ENCODE measurements around the gene ARID1A.
"Not testable (repeated sequence)": the region's sequence is repeated elsewhere in the genome, so short reads cannot be mapped to it uniquely, and the experiment has no call there.

ARID1A gene

GRCh38 chr1:26704629-26705028 lies 8.8 kb downstream of the ARID1A start:
- no peaks in the 10 kb centered on the region for H3F3A ChIP-seq (ENCODE audit: insufficient read depth, low read length)
- H3K79me2 ChIP-seq (ENCODE audit: insufficient read depth, low read length) = peaks cover 100% of the 10 kb centered on the region
- H3K9me2 ChIP-seq (ENCODE audit: low read depth, low read length) = no peaks in the 10 kb centered on the region
- no peak overlapping the region for H2AFZ ChIP-seq (ENCODE audit: low read length)
- no peak overlapping the region for H3K9ac ChIP-seq (ENCODE audit: low read length)
- no peaks in the 10 kb centered on the region for H3K27me3 ChIP-seq (ENCODE audit: insufficient read depth, low read length)
- no peak overlapping the region for H3K27ac ChIP-seq (ENCODE audit: low read depth, low read length, poor library complexity, severe bottlenecking)
- peak overlapping the region; percentile 15; the same call in 1 of the 2 replicates for H3K4me2 ChIP-seq (ENCODE audit: low read length)
- peaks cover 77% of the 10 kb centered on the region for H3K4me1 ChIP-seq (ENCODE audit: insufficient read depth, low read length, severe bottlenecking)
- no peak overlapping the region for H3K4me3 ChIP-seq (ENCODE audit: low read depth, low read length, poor library complexity, severe bottlenecking)
- no peaks in the 10 kb centered on the region for H3K9me3 ChIP-seq (ENCODE audit: low read length)
- H4K20me1 ChIP-seq (ENCODE audit: insufficient read depth, low read length) = peaks cover 13% of the 10 kb centered on the region; the same call in 1 of the 2 replicates
- H3K36me3 ChIP-seq (ENCODE audit: insufficient read depth, low read length) = peaks cover 75% of the 10 kb centered on the region
- TF ChIP-seq EZH2 (IDR thresholded peaks at IDR 0.05; ENCODE audit: borderline replicate concordance, low read length) (no peak), CTCF (IDR thresholded peaks at IDR 0.05; ENCODE audit: low read length) (no peak)

- Histone ChIP-seq H3K4me2 (ENCODE audit: low read length) (peak overlapping the region; percentile 47), H3K79me2 (ENCODE audit: insufficient read depth, low read length) (peaks cover 95% of the 10 kb centered on the region), H3K4me3 (ENCODE audit: low read depth, low read length, poor library complexity, severe bottlenecking) (peak overlapping the region; percentile 17), H4K20me1 (ENCODE audit: insufficient read depth, low read length) (peaks cover 12% of the 10 kb centered on the region; the same call in 1 of the 2 replicates), H3K27ac (ENCODE audit: low read depth, low read length, poor library complexity, severe bottlenecking) (peak overlapping the region; percentile 63), H3K36me3 (ENCODE audit: insufficient read depth, low read length) (peaks cover 71% of the 10 kb centered on the region), H3K4me1 (ENCODE audit: insufficient read depth, low read length, severe bottlenecking) (peaks cover 71% of the 10 kb centered on the region)
- H3K27me3 ChIP-seq (ENCODE audit: insufficient read depth, low read length); H3F3A ChIP-seq (ENCODE audit: insufficient read depth, low read length); H3K9me3 ChIP-seq (ENCODE audit: low read length); H3K9ac ChIP-seq (ENCODE audit: low read length); H2AFZ ChIP-seq (ENCODE audit: low read length); H3K9me2 ChIP-seq (ENCODE audit: low read depth, low read length): not testable (repeated sequence)
These were observed 9.4 kb downstream of the ARID1A start for GRCh38 chr1:26705227-26705626.

GRCh38 chr1:26705788-26706311 lies 10.0 kb downstream of the ARID1A start:
- peaks cover 70% of the 10 kb centered on the region for H3K36me3 ChIP-seq (ENCODE audit: insufficient read depth, low read length)
- peaks cover 65% of the 10 kb centered on the region for H3K4me1 ChIP-seq (ENCODE audit: insufficient read depth, low read length, severe bottlenecking)
- H2AFZ ChIP-seq (ENCODE audit: low read length) = no peak overlapping the region
- H3K9me2 ChIP-seq (ENCODE audit: low read depth, low read length) = no peaks in the 10 kb centered on the region
- H3K27me3 ChIP-seq (ENCODE audit: insufficient read depth, low read length) = no peaks in the 10 kb centered on the region
- peaks cover 10% of the 10 kb centered on the region; the same call in 1 of the 2 replicates for H4K20me1 ChIP-seq (ENCODE audit: insufficient read depth, low read length)
- H3F3A ChIP-seq (ENCODE audit: insufficient read depth, low read length) = no peaks in the 10 kb centered on the region
- H3K9me3 ChIP-seq (ENCODE audit: low read length) = no peaks in the 10 kb centered on the region
- peaks cover 95% of the 10 kb centered on the region for H3K79me2 ChIP-seq (ENCODE audit: insufficient read depth, low read length)
- H3K9ac ChIP-seq (ENCODE audit: low read length) = peak overlapping the region; percentile 9; the same call in 1 of the 2 replicates
- H3K4me2 ChIP-seq (ENCODE audit: low read length) = peak overlapping the region; percentile 47
- TF ChIP-seq CTCF (IDR thresholded peaks at IDR 0.05; ENCODE audit: low read length) (no peak), EZH2 (IDR thresholded peaks at IDR 0.05; ENCODE audit: borderline replicate concordance, low read length) (no peak)
- H3K4me3 ChIP-seq (ENCODE audit: low read depth, low read length, poor library complexity, severe bottlenecking) = peak overlapping the region; percentile 17
- peak overlapping the region; percentile 63 for H3K27ac ChIP-seq (ENCODE audit: low read depth, low read length, poor library complexity, severe bottlenecking)

- H3K4me3 ChIP-seq (ENCODE audit: low read depth, low read length, poor library complexity, severe bottlenecking) = peak overlapping the region; percentile 17
- H4K20me1 ChIP-seq (ENCODE audit: insufficient read depth, low read length) = peaks cover 10% of the 10 kb centered on the region; the same call in 1 of the 2 replicates
- peak overlapping the region; percentile 47 for H3K4me2 ChIP-seq (ENCODE audit: low read length)
- H3K79me2 ChIP-seq (ENCODE audit: insufficient read depth, low read length) = peaks cover 95% of the 10 kb centered on the region
- no peak overlapping the region for H2AFZ ChIP-seq (ENCODE audit: low read length)
- H3K36me3 ChIP-seq (ENCODE audit: insufficient read depth, low read length) = peaks cover 68% of the 10 kb centered on the region
- H3K9ac ChIP-seq (ENCODE audit: low read length) = peak overlapping the region; percentile 9; the same call in 1 of the 2 replicates
- H3K9me3 ChIP-seq (ENCODE audit: low read length) = no peaks in the 10 kb centered on the region
- H3K27ac ChIP-seq (ENCODE audit: low read depth, low read length, poor library complexity, severe bottlenecking) = peak overlapping the region; percentile 63
- H3K27me3 ChIP-seq (ENCODE audit: insufficient read depth, low read length) = no peaks in the 10 kb centered on the region
- TF ChIP-seq CTCF (IDR thresholded peaks at IDR 0.05; ENCODE audit: low read length) = no peak
- TF ChIP-seq EZH2 (IDR thresholded peaks at IDR 0.05; ENCODE audit: borderline replicate concordance, low read length) = no peak
- H3K9me2 ChIP-seq (ENCODE audit: low read depth, low read length) = no peaks in the 10 kb centered on the region
- H3K4me1 ChIP-seq (ENCODE audit: insufficient read depth, low read length, severe bottlenecking) = peaks cover 61% of the 10 kb centered on the region
- no peaks in the 10 kb centered on the region for H3F3A ChIP-seq (ENCODE audit: insufficient read depth, low read length)
These were observed 10.5 kb downstream of the ARID1A start for GRCh38 chr1:26706315-26706714.

All from OCI-LY1 (cell line).